GM11168 (cell line): ENCODE data around the gene EPS15.
"Not testable (repeated sequence)": the region's sequence is repeated elsewhere in the genome, so short reads cannot be mapped to it uniquely, and the experiment has no call there.

Experiments used
- in situ Hi-C: fragments of 300-500 bp; cut with MboI; formaldehyde crosslinking; loops from one replicate; pipeline ENCODE4 v1.12.0; 2022; ENCODE audit warnings: low sequenced_read_pairs; ENCODE audit not compliant: unreplicated experiment

EPS15 gene

DNA sequence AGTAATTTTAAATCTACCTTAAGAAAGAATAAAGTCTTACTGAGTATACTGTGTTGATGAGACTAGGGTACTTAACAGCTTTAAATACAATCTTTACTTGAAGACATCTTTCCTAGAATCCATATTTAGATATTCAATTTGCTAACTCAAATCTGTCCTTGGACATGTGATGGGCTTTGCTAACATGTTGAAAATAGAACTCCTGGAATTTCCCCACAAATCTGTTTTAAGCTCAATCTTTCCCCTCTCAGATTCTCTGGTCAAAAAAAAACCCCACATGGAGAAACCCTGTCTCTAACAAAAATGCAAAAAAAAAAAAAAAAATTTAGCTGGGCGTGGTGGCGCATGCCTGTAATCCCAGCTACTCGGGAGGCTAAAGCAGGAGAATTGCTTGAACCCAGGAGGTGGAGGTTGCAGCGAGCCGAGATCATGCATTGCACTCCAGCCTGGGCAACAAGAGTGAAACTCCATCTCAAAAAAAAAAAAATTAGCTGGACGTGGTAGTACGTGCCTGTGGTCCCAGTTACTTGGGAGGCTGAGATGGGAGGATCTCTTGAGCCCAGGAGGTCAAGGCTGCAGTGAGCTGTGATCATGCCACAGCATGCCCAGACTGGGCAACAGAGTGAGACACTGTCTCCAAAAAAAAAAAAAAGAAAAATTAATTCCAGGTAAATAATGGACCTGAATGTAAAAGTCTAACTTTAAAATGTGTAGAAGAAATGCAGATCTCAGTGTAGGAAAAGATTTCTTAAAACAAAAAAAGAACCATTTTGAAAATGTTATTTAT lies 109.1 kb downstream of the EPS15 start:
- in situ Hi-C loops, result not testable (repeated sequence)

DNA sequence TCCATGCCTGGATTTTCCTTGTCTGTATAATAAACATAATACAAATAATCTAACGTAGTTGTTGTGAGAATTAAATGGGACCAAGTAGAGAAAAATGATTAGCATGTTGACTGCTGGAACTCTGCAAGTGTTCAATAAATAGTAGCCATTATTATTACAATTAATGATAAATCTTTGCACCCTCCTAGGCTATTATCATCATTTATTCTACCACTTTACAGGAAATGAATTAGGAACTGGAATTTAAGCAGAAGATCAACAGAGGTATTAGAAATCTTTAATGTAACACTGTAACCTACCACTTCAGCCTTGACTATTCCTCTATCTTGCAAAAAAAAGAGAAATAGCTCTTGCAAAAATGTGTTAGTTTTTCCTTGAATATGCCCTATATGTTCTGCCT lies 126.8 kb downstream of the EPS15 start:
- in situ Hi-C loops, result no loop called here

DNA sequence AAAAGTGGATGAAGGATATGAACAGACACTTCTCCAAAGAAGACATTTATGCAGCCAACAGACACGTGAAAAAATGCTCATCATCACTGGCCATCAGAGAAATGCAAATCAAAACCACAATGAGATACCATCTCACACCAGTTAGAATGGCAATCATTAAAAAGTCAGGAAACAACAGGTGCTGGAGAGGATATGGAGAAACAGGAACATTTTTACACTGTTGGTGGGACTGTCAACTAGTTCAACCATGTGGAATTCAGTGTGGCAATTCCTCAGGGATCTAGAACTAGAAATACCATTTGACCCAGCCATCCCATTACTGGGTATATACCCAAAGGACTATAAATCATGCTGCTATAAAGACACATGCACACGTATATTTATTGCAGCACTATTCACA lies 128.4 kb downstream of the EPS15 start:
- in situ Hi-C loops, result not testable (repeated sequence)

DNA sequence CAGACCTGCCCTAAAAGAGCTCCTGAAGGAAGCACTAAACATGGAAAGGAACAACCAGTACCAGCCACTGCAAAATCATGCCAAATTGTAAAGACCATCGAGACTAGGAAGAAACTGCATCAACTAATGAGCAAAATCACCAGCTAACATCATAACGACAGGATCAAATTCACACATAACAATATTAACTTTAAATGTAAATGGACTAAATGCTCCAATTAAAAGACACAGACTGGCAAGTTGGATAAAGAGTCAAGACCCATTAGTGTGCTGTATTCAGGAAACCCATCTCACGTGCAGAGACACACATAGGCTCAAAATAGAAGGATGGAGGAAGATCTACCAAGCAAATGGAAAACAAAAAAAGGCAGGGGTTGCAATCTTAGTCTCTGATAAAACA lies 131.8 kb downstream of the EPS15 start:
- in situ Hi-C loops, result not testable (repeated sequence)

DNA sequence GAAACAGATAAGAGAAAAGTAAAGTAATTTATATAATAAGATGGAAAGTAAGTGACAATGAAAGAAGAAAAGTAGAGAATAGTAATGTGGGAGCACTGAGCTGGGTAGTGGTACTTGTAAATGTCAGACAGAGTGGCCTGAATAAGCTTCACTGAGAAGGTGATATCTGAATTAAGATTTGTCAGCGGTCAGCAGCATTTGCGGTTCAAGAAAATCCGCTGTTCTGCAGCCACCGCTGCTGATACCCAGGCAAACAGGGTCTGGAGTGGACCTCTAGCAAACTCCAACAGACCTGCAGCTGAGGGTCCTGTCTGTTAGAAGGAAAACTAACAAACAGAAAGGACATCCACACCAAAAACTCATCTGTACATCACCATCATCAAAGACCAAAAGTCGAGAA lies 132.8 kb downstream of the EPS15 start:
- in situ Hi-C loops, result not testable (repeated sequence)

DNA sequence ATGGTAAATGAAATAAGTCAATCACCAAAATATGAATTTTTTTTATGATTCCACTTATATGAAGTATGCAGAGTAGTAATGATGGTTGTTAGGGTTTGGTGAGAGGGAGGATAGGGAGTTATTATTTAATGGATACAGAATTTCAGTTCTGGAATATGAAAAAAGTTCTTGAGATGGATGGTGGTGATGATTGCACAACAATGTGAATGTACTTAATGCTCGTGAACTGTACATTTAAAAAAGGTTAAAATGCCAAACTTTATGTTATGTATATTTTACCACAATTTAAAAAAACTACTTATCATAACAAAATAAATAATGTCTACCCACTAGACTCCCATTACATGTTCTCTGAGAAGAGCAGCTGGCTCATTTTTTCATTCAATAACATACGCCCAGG lies 133.3 kb downstream of the EPS15 start:
- in situ Hi-C loops, result no loop called here

DNA sequence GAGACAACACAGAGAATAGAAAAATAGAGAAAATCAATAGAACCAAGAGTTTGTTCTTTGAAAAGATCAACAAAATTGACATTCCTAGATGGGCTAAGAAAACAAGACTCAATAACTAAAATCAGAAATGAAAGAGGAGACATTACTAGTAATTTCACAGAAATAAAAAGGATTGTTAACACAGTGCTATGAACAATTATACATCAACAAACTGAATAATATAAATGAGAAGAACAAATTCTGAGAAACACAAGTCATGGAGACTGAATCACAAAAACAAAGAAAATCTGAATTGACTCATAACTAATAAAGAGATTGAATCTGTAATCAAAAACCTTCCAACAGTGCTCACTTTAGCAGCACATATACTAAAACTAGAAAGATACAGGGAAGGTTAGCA lies 137.1 kb downstream of the EPS15 start:
- in situ Hi-C loops, result no loop called here

- in situ Hi-C loops, result no loop called here
Observed at GRCh38 chr1:51380936-51381335, 138.1 kb downstream of the EPS15 start.

DNA sequence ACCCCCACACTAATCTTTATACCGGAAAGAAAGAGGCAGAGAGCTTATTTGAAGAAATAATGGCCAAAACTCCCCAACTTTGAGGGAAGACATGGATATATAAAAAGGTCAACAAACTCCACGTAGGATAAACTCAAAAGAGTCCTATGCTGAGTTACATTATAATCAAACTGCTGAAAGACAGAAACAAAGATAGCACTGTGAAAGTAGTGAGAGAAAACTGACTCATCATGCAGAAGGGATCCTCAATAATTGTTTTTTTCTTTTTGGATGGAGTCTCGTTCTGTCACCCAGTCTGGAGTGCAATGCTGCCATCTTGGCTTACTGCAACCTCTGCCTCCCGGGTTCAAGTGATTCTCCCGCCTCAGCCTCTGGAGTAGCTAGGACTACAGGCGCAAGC lies 140.2 kb downstream of the EPS15 start:
- in situ Hi-C loops, result no loop called here

DNA sequence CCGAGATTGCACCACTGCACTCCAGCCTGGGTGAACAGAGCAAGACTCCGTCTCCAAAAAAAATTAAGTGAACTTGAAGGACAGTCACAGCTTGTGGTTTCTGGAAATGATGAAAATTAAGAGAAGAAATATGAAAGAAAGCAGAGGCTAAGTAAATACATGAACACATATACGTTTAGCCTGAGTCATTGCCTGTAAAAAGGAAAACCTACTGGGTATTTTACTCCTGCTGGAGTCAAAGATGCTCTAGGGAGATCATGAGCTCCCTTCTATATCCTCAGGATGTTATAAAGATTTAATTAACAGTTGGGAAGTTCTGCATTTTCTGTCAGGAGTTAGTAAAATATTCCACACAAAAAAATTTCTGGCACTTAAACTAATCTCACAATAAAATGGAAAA lies 145.2 kb downstream of the EPS15 start:
- in situ Hi-C loops, result no loop called here

GRCh38 chr1:51372561-51372960 lies 146.5 kb downstream of the EPS15 start:
- in situ Hi-C loops, result no loop called here

GRCh38 chr1:51369171-51369570 lies 149.9 kb downstream of the EPS15 start:
- in situ Hi-C loops, result no loop called here

GRCh38 chr1:51365774-51366173 lies 153.3 kb downstream of the EPS15 start:
- in situ Hi-C loops, result no loop called here

GRCh38 chr1:51359879-51360278 lies 159.2 kb downstream of the EPS15 start:
- in situ Hi-C loops, result no loop called here

DNA sequence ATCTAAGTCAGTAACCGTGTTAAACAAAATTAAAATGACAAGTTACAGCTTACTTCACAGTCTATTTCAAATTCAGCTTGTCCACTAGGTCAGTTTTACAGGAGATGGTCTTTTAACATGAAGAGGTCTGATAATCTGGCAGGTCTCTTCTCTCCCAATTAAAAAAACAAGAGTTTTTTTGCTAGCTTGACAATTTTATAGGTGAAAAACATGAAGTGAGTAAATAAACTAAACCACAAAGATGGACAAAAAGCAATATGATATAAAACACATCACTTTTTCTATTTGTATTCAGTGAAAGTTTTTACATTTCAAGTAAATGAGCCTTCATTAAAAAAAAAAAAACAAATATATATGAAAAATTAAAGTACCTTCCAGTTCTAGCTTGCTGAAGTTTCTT lies 163.7 kb downstream of the EPS15 start:
- in situ Hi-C loops, result no loop called here

DNA sequence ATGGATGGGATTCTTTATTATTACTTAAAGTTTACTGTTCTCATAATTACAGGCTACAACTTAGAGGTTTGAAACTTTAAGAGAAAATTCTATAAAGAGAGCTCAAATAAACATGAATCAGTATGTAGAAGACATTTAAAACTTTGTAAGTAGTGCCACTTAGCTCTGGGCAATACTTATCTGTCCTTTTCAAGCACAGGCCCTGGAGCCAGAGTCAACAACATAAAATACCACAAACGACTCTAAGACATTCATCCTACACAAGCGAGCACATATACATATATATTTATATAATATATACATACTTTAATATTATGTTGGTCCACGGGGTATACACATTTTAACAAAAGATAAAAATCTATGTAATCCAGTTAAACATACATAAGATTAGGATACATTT lies 164.7 kb downstream of the EPS15 start:
- in situ Hi-C loops, result no loop called here

DNA sequence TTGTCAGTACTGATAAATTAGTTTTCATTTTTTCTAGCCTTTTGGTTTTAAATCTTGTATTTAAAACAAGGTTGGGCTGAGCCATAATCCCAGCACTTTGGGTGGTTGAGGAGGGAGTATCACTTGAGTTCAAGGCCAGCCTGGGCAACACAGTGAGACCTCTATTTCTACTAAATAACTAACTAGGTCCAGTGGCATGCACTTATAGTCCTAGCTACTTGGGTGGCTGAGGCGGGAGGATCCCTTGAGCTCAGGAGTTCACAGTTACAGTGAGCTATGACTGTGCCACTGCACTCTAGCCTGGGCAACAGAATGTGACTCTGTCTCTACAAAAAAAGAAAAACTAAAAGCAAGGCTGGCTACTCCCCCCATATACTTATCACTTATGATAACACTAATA lies 167.2 kb downstream of the EPS15 start:
- in situ Hi-C loops, result no loop called here

GRCh38 chr1:51349862-51350261 lies 169.2 kb downstream of the EPS15 start:
- in situ Hi-C loops, result no loop called here

GRCh38 chr1:51348147-51348527 lies 170.9 kb downstream of the EPS15 start:
- in situ Hi-C loops, result no loop called here

DNA sequence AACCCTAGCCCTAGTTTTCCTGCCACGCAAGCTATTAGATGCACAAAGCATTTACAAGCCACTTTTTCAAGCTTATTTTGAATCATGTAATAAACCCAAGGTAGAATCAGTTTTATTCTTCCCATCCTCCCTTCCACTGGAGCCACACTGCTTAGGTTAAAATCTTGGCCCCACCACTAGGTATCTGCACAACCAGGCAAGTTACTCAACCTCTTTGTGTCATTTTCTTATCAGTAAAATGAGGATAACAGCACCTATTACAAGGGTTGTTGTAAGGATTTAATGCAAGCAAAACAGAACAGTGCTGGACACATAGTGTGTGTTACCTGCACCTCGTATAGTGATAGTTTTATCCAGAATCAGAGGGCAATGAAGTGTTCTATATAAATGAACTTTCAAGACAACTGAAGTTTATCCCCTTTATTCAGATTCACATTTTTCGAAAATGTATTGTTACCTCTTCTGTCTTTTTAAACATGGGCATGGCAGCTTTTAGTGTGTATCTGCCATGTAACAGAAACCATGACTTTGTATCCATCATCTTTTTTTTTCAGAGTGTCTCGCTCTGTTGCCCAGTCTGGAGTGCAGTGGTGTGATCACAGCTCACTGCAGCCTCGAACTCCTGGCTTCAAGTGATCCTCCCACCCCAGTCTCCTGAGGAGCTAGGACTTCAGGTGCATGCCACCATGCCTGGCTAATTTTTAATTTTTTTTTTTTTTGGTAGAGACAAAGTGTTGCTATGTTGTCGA lies 171.5 kb downstream of the EPS15 start:
- in situ Hi-C loops, result no loop called here

DNA sequence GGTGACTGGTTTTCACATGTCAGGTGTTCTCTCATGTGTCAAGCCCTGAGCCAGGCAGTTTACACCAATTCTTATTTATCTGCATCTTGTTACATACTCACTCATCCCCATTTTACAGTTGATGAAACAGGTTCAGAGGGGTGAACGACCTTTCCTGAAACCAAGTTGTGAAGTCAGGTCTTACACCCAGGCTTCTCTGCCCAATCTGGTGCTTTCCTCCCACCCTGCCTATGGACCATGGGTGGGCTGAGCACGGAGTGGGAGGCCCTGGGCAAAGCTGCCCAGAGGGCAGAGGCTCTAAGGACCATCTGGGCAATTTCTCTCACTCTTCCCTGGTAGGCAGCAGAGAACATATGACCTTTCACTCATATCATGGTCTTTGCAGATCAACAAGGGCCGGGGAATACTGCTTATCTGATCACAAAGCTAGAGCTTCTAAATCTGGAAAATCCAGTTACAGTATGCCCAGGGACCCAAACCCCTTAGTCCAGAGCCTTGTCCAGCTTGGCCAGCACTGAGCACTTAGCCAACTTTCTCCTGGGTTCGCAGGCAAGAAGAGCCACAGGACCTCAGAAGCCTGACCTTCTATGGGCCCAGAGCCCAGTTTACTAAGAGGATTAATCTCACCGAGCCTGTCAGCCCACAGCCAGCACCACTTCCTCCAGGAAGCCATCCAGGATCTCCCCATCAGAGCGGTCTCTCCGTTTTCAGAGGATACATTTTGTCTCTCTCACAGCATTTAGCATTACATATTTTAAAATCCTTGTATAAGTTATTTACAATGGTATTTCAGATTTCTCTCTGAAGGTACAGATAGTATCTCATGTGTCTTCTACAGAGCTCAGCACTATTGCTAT lies 172.8 kb downstream of the EPS15 start:
- in situ Hi-C loops, result no loop called here
